Calu3 (cell line): ENCODE results near the gene FZR1. TPM values are rescaled to one million over a fixed set of nuclear protein-coding genes. Genes with fewer than 3 reads are reported as not detected.

Experiments used
- Bru-seq: library from RNA; stranded (reverse); fragments of 400-500 nt; gene quantifications from one replicate; lab custom pipeline; 2021; lab: Mats Ljungman, UMichigan
- BruChase-seq, 2 experiments: library from RNA; stranded (reverse); fragments of 400-500 nt; gene quantifications; one replicate each; lab custom pipeline; 2021; lab: Mats Ljungman, UMichigan
- BruUV-seq: library from RNA; stranded (reverse); fragments of 400-500 nt; replicated peaks from 2 replicates; lab custom pipeline; 2021; lab: Mats Ljungman, UMichigan
- CTCF ChIA-PET: fragments of 300-600 bp; sonication (Branson Sonifier 250); formaldehyde crosslinking; loops from one replicate; lab custom pipeline; 2022; ENCODE audit warnings: antibody characterized with exemption; lab: Charles Lee
- DNase-seq: peaks from one replicate; pipeline ENCODE4 v3.0.0; 2022
- H3K27ac Mint-ChIP-seq: one replicate; pipeline ENCODE4 v1.8.0; 2022; ENCODE audit warnings: mixed read lengths; ENCODE audit not compliant: unreplicated experiment
- H3K27me3 Mint-ChIP-seq: one replicate; pipeline ENCODE4 v1.8.0; 2022; ENCODE audit warnings: mixed read lengths; ENCODE audit not compliant: unreplicated experiment
- H3K36me3 Mint-ChIP-seq: one replicate; pipeline ENCODE4 v1.8.0; 2022; ENCODE audit warnings: mild to moderate bottlenecking, moderate library complexity, mixed read lengths; ENCODE audit not compliant: insufficient read depth, unreplicated experiment
- H3K4me1 Mint-ChIP-seq: one replicate; pipeline ENCODE4 v1.8.0; 2022; ENCODE audit warnings: mild to moderate bottlenecking, low read depth, mixed read lengths; ENCODE audit not compliant: unreplicated experiment
- H3K4me3 Mint-ChIP-seq: one replicate; pipeline ENCODE4 v1.8.0; 2022; ENCODE audit warnings: mild to moderate bottlenecking, low read depth, moderate library complexity, mixed read lengths; ENCODE audit not compliant: unreplicated experiment
- H3K9me3 Mint-ChIP-seq: one replicate; pipeline ENCODE4 v1.8.0; 2022; ENCODE audit warnings: low read depth, mixed read lengths; ENCODE audit not compliant: unreplicated experiment
- CTCF ChIP-seq: fragments of 200-600 bp; IDR thresholded peaks from one replicate; pipeline ENCODE4 v1.8.0; 2022; ENCODE audit warnings: antibody characterized with exemption; ENCODE audit not compliant: unreplicated experiment
- intact Hi-C: fragments of 100-400 bp; cut with micrococcal nuclease; formaldehyde crosslinking; loops from one replicate; pipeline ENCODE4 v1.10.0; 2022; ENCODE audit not compliant: unreplicated experiment
- long read RNA-seq: library from polyadenylated mRNA; stranded (forward); transcript quantifications from one replicate; pipeline ENCODE4 v2.0.0, GENCODE V29; 2022
- total RNA-seq: library from RNA; stranded (reverse); gene quantifications from 2 replicates; pipeline ENCODE4 v1.2.3, GENCODE V29; 2022

Gene FZR1
- total RNA-seq = 33.1 and 34.5 TPM in 2 replicates
- Bru-seq, nascent RNA = percentile 48 among the genes with signal in this experiment
- BruChase-seq, experiment 1, labeled RNA remaining after a 6-hour chase = percentile 58 among the genes with signal in this experiment
- percentile 60 among the genes with signal in this experiment for BruChase-seq, experiment 2, labeled RNA remaining after a 2-hour chase
- long read RNA-seq, full-length matches to known transcripts = 19 of 31 reads
- long read RNA-seq, partial matches to known transcripts = 1 of 31 reads
- long read RNA-seq, other reads (novel, unspliced or antisense) = 11 of 31 reads

GRCh38 chr19:3505598-3506383 is at the start of gene FZR1:
TSS of gene FZR1 (plus strand) at chr19:3506311. CDS start at chr19:3522990, 16,679 bp downstream.
- CTCF ChIA-PET = no interaction called here
- Mint-ChIP-seq H3K36me3 (peaks cover 33% of the 10 kb centered on the region), H3K9me3 (no peaks in the 10 kb centered on the region), H3K4me3 (peak within 1 kb of the TSS; percentile 92), H3K27me3 (no peaks in the 10 kb centered on the region), H3K4me1 (peaks cover 8% of the 10 kb centered on the region), H3K27ac (peak within 1 kb of the TSS; percentile 92)
- BruUV-seq = TSS peak; percentile 89
- peak; percentile 97 for DNase-seq
- no peak for TF ChIP-seq CTCF
- intact Hi-C loops = no loop called here

- DNase-seq = no peak
- CTCF ChIA-PET = no interaction called here
- no peaks in the 10 kb centered on the region for H3K4me1 Mint-ChIP-seq
- no TSS peak for BruUV-seq
- no peak overlapping the region for H3K27ac Mint-ChIP-seq
- peaks cover 27% of the 10 kb centered on the region for H3K36me3 Mint-ChIP-seq
- H3K4me3 Mint-ChIP-seq = no peak overlapping the region
- TF ChIP-seq CTCF = no peak
- no peaks in the 10 kb centered on the region for H3K27me3 Mint-ChIP-seq
- no peaks in the 10 kb centered on the region for H3K9me3 Mint-ChIP-seq
- intact Hi-C loops = no loop called here
These were observed 49.1 kb upstream of the FZR1 start for GRCh38 chr19:3456925-3457527.

- Mint-ChIP-seq H3K4me3 (no peak overlapping the region), H3K27me3 (no peaks in the 10 kb centered on the region), H3K9me3 (no peaks in the 10 kb centered on the region), H3K36me3 (peaks cover 23% of the 10 kb centered on the region), H3K4me1 (no peaks in the 10 kb centered on the region), H3K27ac (no peak overlapping the region)
- CTCF ChIA-PET = no interaction called here
- intact Hi-C loops = no loop called here
- no TSS peak for BruUV-seq
- no peak for DNase-seq
- TF ChIP-seq CTCF = no peak
These were observed 48.4 kb upstream of the FZR1 start for GRCh38 chr19:3457528-3458228.
